Amygdala (tissue), 56 donors: ENCODE measurements around the gene ATP6V0C.

ENCODE experiments used
- DNase-seq, 56 donors: peaks; one replicate each; lab custom pipeline; 2025; lab: John Stamatoyannopoulos, UW

The ATP6V0C gene

GRCh38 chr16:2513405-2514332 is at the start of gene ATP6V0C:
Gene ATP6V0C, plus strand, starts transcription at chr16:2513952. Its CDS starts 152 bp downstream, at chr16:2514104.
- peak; percentile 52 to 97 (median 89) for DNase-seq

GRCh38 chr16:2464333-2464732 is 49.4 kb upstream of the ATP6V0C start:
- no peak for DNase-seq

- no peak for DNase-seq
Observed at GRCh38 chr16:2465653-2466415, 47.9 kb upstream of the ATP6V0C start.

- DNase-seq = no peak
Observed at GRCh38 chr16:2466667-2467527, 46.9 kb upstream of the ATP6V0C start.

- peak in 42 of 56 donors; percentile 6 to 83 (median 56) for DNase-seq
Observed at GRCh38 chr16:2467528-2468232, 46.1 kb upstream of the ATP6V0C start.

- peak in 4 of 56 donors; percentile 10 to 46 (median 23) for DNase-seq
Observed at GRCh38 chr16:2468233-2468724, 45.5 kb upstream of the ATP6V0C start.

- DNase-seq = peak in 29 of 56 donors; percentile 16 to 78 (median 50)
Observed at GRCh38 chr16:2468725-2469398, 44.9 kb upstream of the ATP6V0C start.

GRCh38 chr16:2469399-2470233 is 44.1 kb upstream of the ATP6V0C start:
- DNase-seq = peak in 1 of 56 donors; percentile 20

GRCh38 chr16:2470234-2470601 is 43.5 kb upstream of the ATP6V0C start:
- DNase-seq = no peak

- DNase-seq = peak in 2 of 56 donors; percentile 15 to 37
Observed at GRCh38 chr16:2470603-2471015, 43.1 kb upstream of the ATP6V0C start.

- peak in 8 of 56 donors; percentile 19 to 69 (median 46) for DNase-seq
Observed at GRCh38 chr16:2471016-2471652, 42.6 kb upstream of the ATP6V0C start, which contains the start of gene NTN3. Gene NTN3, plus strand, starts transcription at chr16:2471297. Its CDS starts 405 bp downstream, at chr16:2471702.

GRCh38 chr16:2471653-2472487 is 41.9 kb upstream of the ATP6V0C start:
- DNase-seq = peak in 3 of 56 donors; percentile 18 to 51 (median 44)

GRCh38 chr16:2472488-2472864 is 41.3 kb upstream of the ATP6V0C start:
- DNase-seq = no peak

GRCh38 chr16:2472885-2473445 is 40.8 kb upstream of the ATP6V0C start:
- no peak for DNase-seq

GRCh38 chr16:2473446-2473926 is 40.3 kb upstream of the ATP6V0C start:
- DNase-seq = peak in 2 of 56 donors; percentile 22 to 59
